Activated naive CD8-positive, alpha-beta T cell treated with anti-CD3 and anti-CD28 coated beads for 36 hours (primary cell): ENCODE measurements around the gene CLTB. TPM values are rescaled to one million over a fixed set of nuclear protein-coding genes. Genes with fewer than 3 reads are reported as not detected.
"Not testable (repeated sequence)": the region's sequence is repeated elsewhere in the genome, so short reads cannot be mapped to it uniquely, and the experiment has no call there.

ENCODE experiments used
- DNase-seq: peaks from one replicate; pipeline ENCODE4 v3.0.0; 2021
- H3K27ac Mint-ChIP-seq: one replicate; pipeline ENCODE4 v1.8.0; 2022; ENCODE audit warnings: mild to moderate bottlenecking, moderate library complexity, mixed read lengths
- H3K27me3 Mint-ChIP-seq: one replicate; pipeline ENCODE4 v1.8.0; 2022; ENCODE audit warnings: mild to moderate bottlenecking, mixed read lengths
- H3K36me3 Mint-ChIP-seq: one replicate; pipeline ENCODE4 v1.8.0; 2021; ENCODE audit warnings: mild to moderate bottlenecking, mixed read lengths
- H3K4me1 Mint-ChIP-seq: one replicate; pipeline ENCODE4 v1.8.0; 2021; ENCODE audit warnings: mixed read lengths
- H3K4me3 Mint-ChIP-seq: one replicate; pipeline ENCODE4 v1.8.0; 2022; ENCODE audit warnings: mild to moderate bottlenecking, moderate library complexity, mixed read lengths
- H3K9me3 Mint-ChIP-seq: one replicate; pipeline ENCODE4 v1.8.0; 2022; ENCODE audit warnings: mixed read lengths
- total RNA-seq, 2 experiments: library from RNA; stranded (reverse); gene quantifications; one replicate each; pipeline ENCODE4 v1.2.3, GENCODE V29; 2021

The CLTB gene, protein sequence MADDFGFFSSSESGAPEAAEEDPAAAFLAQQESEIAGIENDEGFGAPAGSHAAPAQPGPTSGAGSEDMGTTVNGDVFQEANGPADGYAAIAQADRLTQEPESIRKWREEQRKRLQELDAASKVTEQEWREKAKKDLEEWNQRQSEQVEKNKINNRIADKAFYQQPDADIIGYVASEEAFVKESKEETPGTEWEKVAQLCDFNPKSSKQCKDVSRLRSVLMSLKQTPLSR
- 10 to 100 TPM; 53.4 to 57.7 TPM for total RNA-seq

GRCh38 chr5:176415952-176416924, at the start of gene CLTB:
CLTB (minus strand) TSS chr5:176416539; CDS start chr5:176416363, 176 bp downstream.
- DNase-seq: peak; percentile 87
- Mint-ChIP-seq H3K27ac (peak within 1 kb of the TSS; percentile 55), H3K4me1 (peaks cover 32% of the 10 kb centered on the region), H3K9me3 (no peaks in the 10 kb centered on the region), H3K27me3 (no peaks in the 10 kb centered on the region), H3K36me3 (no peaks in the 10 kb centered on the region), H3K4me3 (peak within 1 kb of the TSS; percentile 76)

DNA sequence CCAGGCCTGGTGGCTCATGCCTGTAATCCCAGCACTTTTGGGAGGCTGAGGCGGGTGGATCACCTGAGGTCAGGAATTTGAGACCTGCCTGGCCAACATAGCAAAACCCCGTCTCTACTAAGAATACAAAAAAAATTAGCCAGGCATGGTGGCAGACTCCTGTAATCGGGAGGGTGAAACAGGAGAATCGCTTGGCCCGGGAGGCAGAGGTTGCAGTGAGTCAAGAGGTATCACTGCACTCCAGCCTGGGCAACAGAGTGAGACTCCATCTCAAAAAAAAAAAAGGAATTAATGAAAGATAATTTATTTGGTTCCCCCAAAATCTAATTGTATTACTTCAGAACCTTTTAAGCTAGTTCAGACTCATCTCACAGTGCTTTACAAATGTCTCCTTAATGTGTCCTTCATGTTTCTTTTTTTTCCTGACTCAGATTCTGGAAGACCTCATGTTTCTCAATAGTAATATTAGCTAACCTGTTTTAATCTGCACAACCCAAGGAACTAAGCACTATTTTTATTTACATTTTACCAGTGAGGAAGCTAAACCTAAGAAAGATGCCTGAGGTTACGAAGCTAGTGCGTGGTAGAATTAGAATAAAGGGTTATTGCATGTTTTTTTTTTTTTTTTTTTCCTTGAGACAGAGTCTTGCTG, 46.9 kb upstream of the CLTB start:
- Mint-ChIP-seq H3K4me1 (peaks cover 28% of the 10 kb centered on the region), H3K36me3 (peaks cover 23% of the 10 kb centered on the region), H3K27me3 (no peaks in the 10 kb centered on the region), H3K27ac (no peak overlapping the region), H3K9me3 (peaks cover 3% of the 10 kb centered on the region), H3K4me3 (no peak overlapping the region)
- DNase-seq: no peak

- Mint-ChIP-seq H3K9me3 (peaks cover 3% of the 10 kb centered on the region), H3K27me3 (no peaks in the 10 kb centered on the region), H3K4me1 (peaks cover 30% of the 10 kb centered on the region), H3K36me3 (peaks cover 23% of the 10 kb centered on the region), H3K4me3 (no peak overlapping the region), H3K27ac (no peak overlapping the region)
- DNase-seq: no peak
Observed at GRCh38 chr5:176461349-176461748, 45.0 kb upstream of the CLTB start.

GRCh38 chr5:176458904-176459561, 42.7 kb upstream of the CLTB start:
- peaks cover 20% of the 10 kb centered on the region for H3K36me3 Mint-ChIP-seq
- H3K9me3 Mint-ChIP-seq: peaks cover 3% of the 10 kb centered on the region
- H3K27me3 Mint-ChIP-seq: no peaks in the 10 kb centered on the region
- H3K4me3 Mint-ChIP-seq: no peak overlapping the region
- H3K4me1 Mint-ChIP-seq: peaks cover 31% of the 10 kb centered on the region
- H3K27ac Mint-ChIP-seq: no peak overlapping the region
- no peak for DNase-seq

GRCh38 chr5:176454724-176455394, 38.5 kb upstream of the CLTB start:
- Mint-ChIP-seq H3K4me1 (peaks cover 38% of the 10 kb centered on the region), H3K9me3 (peaks cover 1% of the 10 kb centered on the region)

GRCh38 chr5:176450077-176450476, 33.7 kb upstream of the CLTB start:
- Mint-ChIP-seq H3K36me3 (peaks cover 14% of the 10 kb centered on the region), H3K27me3 (peaks cover 4% of the 10 kb centered on the region), H3K4me1 (peaks cover 45% of the 10 kb centered on the region), H3K9me3 (peaks cover 1% of the 10 kb centered on the region), H3K27ac (no peak overlapping the region), H3K4me3 (no peak overlapping the region)
- no peak for DNase-seq

More at GRCh38 chr5:176454724-176455394, 38.5 kb upstream of the CLTB start:
- no peak overlapping the region for H3K4me3 Mint-ChIP-seq
- H3K27me3 Mint-ChIP-seq: no peaks in the 10 kb centered on the region
- peaks cover 20% of the 10 kb centered on the region for H3K36me3 Mint-ChIP-seq
- no peak overlapping the region for H3K27ac Mint-ChIP-seq
- DNase-seq: no peak

- Mint-ChIP-seq H3K27me3 (peaks cover 4% of the 10 kb centered on the region), H3K27ac (peak within 1 kb of the TSS; percentile 94), H3K36me3 (peaks cover 8% of the 10 kb centered on the region), H3K4me1 (peaks cover 39% of the 10 kb centered on the region), H3K9me3 (peaks cover 1% of the 10 kb centered on the region), H3K4me3 (peak within 1 kb of the TSS; percentile 85)
- peak; percentile 98 for DNase-seq
Observed at GRCh38 chr5:176447978-176448608, 31.8 kb upstream of the CLTB start, which contains the start of gene FAF2. FAF2 (plus strand) TSS chr5:176448385; CDS start chr5:176448408, 23 bp downstream.

DNA sequence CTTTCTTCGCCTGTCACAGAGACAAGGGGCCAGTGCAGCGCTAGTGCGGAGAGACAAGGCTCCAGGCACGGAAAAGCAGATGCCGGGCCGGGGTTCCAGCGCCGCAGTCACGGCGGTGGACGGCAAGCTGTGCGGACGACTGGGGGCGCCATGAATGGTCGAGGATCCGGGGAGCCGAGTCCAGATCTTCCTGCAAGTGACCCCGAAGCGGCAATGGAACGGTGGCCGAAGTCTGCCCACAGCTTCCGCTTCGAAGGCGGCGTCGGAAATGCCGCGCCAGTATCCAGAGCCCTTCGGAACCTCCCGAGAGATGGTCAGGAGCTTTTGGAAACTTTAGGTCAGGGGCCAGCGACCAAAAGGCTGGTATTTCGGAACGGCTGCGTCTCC, 31.2 kb upstream of the CLTB start:
- Mint-ChIP-seq H3K36me3 (peaks cover 6% of the 10 kb centered on the region), H3K4me3 (peak overlapping the region; percentile 85), H3K4me1 (peaks cover 35% of the 10 kb centered on the region), H3K27me3 (peaks cover 4% of the 10 kb centered on the region), H3K27ac (peak overlapping the region; percentile 94), H3K9me3 (peaks cover 1% of the 10 kb centered on the region)
- DNase-seq: no peak

DNA sequence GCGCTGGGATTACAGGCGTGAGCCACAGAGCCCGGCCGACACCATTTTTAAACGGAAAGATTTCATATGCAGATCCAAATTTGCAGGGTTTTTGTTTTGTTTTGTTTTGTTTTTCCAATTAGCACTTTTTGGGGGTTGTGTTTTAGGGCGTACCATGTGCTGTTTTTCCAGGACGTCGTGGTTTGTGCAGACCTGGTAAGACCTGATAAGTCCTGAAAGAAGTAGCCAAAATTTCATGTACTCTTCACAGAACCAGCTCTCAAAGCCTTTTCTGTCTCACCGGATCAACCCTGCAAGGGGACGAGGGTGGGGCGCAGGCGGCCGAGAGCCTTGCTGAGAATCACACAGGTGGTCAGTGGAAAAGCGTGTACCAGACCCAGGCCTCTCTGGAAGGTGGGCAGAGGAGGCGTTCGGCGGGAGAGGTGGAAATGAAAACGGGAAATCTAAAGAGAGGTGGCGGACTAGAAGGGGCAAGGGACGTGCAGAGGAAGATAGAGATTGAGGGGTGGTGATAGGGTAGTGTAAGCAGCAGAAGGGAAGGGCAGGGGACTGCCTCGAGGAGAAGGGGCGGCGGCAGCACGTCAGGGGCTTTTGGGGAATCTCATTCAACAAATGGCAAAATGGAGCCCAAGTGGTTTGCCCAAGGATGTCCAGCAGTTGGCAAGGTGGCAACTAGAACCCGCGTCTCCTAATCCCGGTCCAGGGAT, 30.7 kb upstream of the CLTB start:
- H3K27me3 Mint-ChIP-seq: peaks cover 4% of the 10 kb centered on the region
- peaks cover 1% of the 10 kb centered on the region for H3K9me3 Mint-ChIP-seq
- peaks cover 30% of the 10 kb centered on the region for H3K4me1 Mint-ChIP-seq
- DNase-seq: no peak
- peak overlapping the region; percentile 94 for H3K27ac Mint-ChIP-seq
- H3K36me3 Mint-ChIP-seq: peaks cover 6% of the 10 kb centered on the region
- peak overlapping the region; percentile 85 for H3K4me3 Mint-ChIP-seq

GRCh38 chr5:176446028-176446665, 29.8 kb upstream of the CLTB start:
- Mint-ChIP-seq H3K4me3 (no peak overlapping the region), H3K36me3 (peaks cover 6% of the 10 kb centered on the region), H3K4me1 (peaks cover 28% of the 10 kb centered on the region), H3K27me3 (peaks cover 4% of the 10 kb centered on the region), H3K27ac (no peak overlapping the region), H3K9me3 (peaks cover 1% of the 10 kb centered on the region)
- no peak for DNase-seq

DNA sequence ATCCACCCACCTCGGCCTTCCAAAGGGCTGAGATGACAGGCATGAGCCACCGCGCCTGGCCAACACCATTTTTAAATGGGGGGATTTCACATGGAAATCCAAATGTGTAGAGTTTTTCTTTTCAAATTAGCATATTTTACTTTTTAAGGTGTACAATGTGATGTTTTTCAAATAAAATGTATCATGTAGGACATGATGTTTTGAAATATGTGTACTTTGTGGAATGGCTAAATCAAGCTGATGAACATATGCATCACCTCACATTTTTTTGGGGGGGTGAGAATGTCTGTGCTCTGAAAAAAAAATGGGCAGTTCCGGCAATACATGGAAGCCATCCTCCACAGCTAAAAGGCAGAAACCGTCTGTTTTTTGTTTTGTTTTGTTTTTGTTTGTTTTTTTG, 28.4 kb upstream of the CLTB start:
- Mint-ChIP-seq H3K27ac (no peak overlapping the region), H3K36me3 (peaks cover 2% of the 10 kb centered on the region), H3K9me3 (peaks cover 1% of the 10 kb centered on the region), H3K4me1 (peaks cover 19% of the 10 kb centered on the region), H3K4me3 (no peak overlapping the region), H3K27me3 (peaks cover 12% of the 10 kb centered on the region)
- no peak for DNase-seq

GRCh38 chr5:176442911-176443310, 26.6 kb upstream of the CLTB start:
- not testable (repeated sequence) for DNase-seq, H3K36me3 Mint-ChIP-seq, H3K9me3 Mint-ChIP-seq, H3K4me3 Mint-ChIP-seq, H3K27ac Mint-ChIP-seq, H3K4me1 Mint-ChIP-seq
- peaks cover 10% of the 10 kb centered on the region for H3K27me3 Mint-ChIP-seq

GRCh38 chr5:176441921-176442323, 25.6 kb upstream of the CLTB start:
- Mint-ChIP-seq H3K27ac (no peak overlapping the region), H3K9me3 (no peaks in the 10 kb centered on the region), H3K27me3 (peaks cover 15% of the 10 kb centered on the region), H3K36me3 (no peaks in the 10 kb centered on the region), H3K4me3 (no peak overlapping the region), H3K4me1 (peaks cover 12% of the 10 kb centered on the region)
- DNase-seq: no peak
